ENCODE measurements around the gene RALY.

The RALY gene

DNA sequence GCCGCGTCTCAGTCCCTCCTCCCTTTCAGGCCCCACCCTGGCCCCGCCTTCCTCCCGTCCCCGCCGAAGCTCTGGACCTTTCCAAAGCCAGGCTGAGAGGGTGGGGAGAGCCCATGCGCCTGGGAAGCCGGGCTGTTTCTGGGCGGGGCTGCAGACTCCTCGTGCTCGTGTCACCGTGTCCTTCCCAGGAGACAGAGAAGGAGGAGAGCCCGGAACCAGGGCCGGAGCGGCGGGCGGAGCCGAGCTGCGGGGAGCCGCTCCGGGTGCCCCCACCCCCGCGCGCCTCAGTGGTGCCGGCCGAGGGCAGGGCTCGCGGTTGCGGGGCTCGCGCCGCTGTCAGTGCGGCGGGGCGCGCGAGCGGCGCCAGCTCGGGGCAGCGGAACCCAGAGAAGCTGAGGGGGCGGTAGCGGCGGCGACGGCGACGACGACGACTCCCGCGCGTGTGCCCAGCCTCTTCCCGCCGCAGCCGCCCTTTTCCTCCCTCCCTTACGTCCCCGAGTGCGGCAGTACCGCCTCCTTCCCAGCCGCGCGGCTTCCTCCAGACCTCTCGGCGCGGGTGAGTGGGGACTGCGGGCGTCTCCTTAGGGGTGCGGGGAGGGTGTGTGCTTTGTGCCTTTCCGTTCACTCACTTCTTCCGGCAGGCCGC is at the start of gene RALY:
TSS of gene RALY (plus strand) at position 336 of the 646 bp plus-strand sequence. CDS start 78,164 bp downstream, outside the sequence.
- ATAC-seq (replicated peaks) (peak; percentile 70 to 76), DNase-seq (peak; percentile 69)
- H3K36me3 Mint-ChIP-seq, result peaks cover 22 to 25% of the 10 kb centered on the region in 2 donors
- H3K27me3 Mint-ChIP-seq, result no peaks in the 10 kb centered on the region
- peaks cover 40 to 70% of the 10 kb centered on the region in 2 donors for H3K4me1 Mint-ChIP-seq
- peaks cover 0 to 2% of the 10 kb centered on the region in 2 donors for H3K9me3 Mint-ChIP-seq
- H3K27ac Mint-ChIP-seq, result peak within 1 kb of the TSS; percentile 99
- peak within 1 kb of the TSS; percentile 85 to 94 for H3K4me3 Mint-ChIP-seq

DNA sequence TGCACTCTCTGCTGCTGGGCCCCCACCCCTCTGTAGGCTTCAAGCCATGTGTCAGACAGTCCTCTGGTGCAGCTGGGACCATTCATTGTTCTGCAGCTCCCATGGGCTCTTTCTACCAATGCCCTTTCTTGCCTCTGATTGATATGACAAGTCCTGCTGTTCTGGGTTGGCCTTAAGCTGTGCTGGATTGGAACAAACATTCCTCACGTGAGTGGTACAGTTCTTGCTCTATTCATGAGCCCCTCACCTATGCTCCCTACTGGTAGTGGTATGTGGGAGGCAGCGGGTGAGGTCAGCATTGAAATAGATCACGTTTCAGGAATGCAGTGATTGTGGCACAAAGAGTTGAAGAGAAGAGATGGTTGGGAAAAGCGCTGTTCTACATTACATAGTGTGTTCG is 48.8 kb upstream of the RALY start:
- Mint-ChIP-seq H3K4me3 (no peak overlapping the region), H3K27me3 (peaks cover 0 to 6% of the 10 kb centered on the region in 2 donors), H3K36me3 (peaks cover 4 to 5% of the 10 kb centered on the region in 2 donors), H3K4me1 (peaks cover 0 to 6% of the 10 kb centered on the region in 2 donors), H3K27ac (no peak overlapping the region), H3K9me3 (peaks cover 7 to 12% of the 10 kb centered on the region in 2 donors)
- no peak for ATAC-seq (replicated peaks)
- no peak for DNase-seq

DNA sequence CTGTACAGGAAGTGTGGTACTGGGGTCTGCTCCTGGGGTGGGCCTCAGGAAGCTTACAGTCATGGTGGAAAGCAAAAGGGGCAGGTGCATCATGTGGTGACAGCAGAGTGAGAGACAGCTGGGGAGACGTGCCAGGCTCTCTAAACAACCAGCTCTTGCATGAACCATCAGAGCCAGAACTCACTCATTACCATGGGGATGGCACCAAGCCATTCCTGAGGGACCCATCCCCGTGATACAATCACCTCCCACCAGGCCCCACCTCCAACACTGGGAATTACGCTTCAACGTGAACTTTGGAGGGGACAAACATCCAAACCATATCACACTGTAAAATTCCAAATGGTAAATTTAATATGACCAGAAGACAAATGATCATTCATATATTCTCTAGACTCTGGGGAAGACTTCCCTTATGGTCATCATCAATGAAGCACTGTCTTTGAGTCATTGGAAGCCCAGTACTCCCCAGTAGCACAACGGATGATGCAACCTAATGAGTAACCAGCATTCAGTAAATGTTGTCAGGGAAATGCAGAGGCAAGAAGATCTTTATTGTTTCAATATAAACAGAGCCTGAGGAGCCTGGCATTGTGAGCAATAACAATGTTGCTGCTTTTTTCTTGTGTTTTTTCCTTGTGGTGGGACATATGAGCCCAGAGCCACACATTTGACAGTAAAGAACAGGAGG is 48.2 kb upstream of the RALY start:
- Mint-ChIP-seq H3K9me3 (peaks cover 7 to 12% of the 10 kb centered on the region in 2 donors), H3K27me3 (peaks cover 2 to 6% of the 10 kb centered on the region in 2 donors), H3K4me1 (peaks cover 0 to 6% of the 10 kb centered on the region in 2 donors), H3K4me3 (no peak overlapping the region), H3K27ac (no peak overlapping the region), H3K36me3 (peaks cover 4 to 5% of the 10 kb centered on the region in 2 donors)
- DNase-seq (no peak), ATAC-seq (replicated peaks) (no peak)

DNA sequence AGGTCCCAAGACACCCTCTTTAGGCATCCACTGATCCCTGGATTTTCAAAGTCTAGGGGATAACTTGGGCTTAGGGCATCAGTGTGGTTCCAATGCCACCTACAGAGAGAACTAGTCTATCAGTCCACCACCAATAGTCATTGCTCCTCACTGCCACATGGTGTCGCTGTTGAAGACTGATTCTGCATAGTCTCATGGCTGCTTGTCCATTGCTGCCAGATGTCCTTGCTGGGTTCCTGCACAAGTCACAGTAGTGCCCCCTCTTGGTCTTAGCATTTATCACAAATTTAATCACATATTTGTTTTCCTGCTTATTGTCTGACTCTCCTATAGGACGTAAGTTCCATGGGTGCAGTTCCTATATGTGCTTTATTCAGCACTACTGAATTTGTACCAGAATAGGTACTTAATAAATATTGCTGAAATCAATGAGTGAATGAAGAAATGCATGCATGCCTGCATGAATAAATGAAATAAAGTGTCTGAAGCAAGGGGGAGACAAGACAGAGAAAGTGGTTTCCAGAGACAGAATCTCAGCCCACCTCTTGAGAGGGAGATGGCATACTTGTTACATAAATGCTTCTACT is 45.9 kb upstream of the RALY start:
- DNase-seq, result peak; percentile 23
- Mint-ChIP-seq H3K27me3 (peaks cover 11 to 18% of the 10 kb centered on the region in 2 donors), H3K27ac (no peak overlapping the region), H3K4me1 (peaks cover 0 to 6% of the 10 kb centered on the region in 2 donors), H3K4me3 (no peak overlapping the region), H3K9me3 (peaks cover 10 to 19% of the 10 kb centered on the region in 2 donors), H3K36me3 (peaks cover 8 to 9% of the 10 kb centered on the region in 2 donors)
- peak; percentile 55 to 73 for ATAC-seq (replicated peaks)

DNA sequence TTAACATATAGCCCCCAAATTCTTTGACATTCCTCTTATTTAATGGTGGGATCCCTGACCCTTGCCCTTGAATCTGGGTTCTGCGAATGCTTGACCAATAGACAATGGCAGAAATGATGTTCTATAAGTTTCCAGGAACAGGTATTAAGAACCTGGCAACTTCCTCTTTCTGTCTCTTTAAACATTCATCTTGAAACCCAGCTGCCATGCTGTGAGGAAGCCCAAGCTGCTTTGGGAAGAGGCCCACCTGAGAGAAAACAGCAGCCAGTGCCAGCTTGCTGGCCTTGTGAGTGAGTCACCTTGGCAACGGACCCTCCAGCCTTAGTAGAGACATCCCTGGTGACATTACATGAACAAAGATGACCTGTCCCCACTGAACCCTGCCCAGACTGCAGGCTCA is 45.2 kb upstream of the RALY start:
- H3K4me3 Mint-ChIP-seq, result no peak overlapping the region
- peaks cover 0 to 6% of the 10 kb centered on the region in 2 donors for H3K4me1 Mint-ChIP-seq

DNA sequence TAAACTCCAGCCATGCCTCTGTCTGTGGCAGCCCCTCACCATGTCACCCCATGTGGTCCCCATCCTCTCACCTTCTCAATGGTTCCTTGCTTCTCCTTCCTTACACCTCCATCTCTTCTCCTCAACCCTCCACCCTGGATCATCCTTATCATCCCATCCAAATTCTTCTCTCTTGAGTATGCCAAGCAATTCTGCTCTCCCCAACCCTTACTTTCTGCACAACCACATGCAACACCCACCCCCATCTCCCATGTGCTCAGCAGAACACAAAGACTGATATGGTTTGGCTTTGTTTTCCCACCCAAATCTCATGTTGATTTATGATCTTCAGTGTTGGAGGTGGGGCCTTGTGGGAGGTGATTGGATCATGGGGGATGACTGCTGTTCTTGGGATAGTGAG is 42.5 kb upstream of the RALY start:
- ATAC-seq (replicated peaks) (no peak), DNase-seq (no peak)
- H3K4me3 Mint-ChIP-seq, result no peak overlapping the region
- no peak overlapping the region for H3K27ac Mint-ChIP-seq
- peaks cover 0 to 6% of the 10 kb centered on the region in 2 donors for H3K4me1 Mint-ChIP-seq
- H3K27me3 Mint-ChIP-seq, result peaks cover 18 to 24% of the 10 kb centered on the region in 2 donors
- H3K9me3 Mint-ChIP-seq, result peaks cover 10 to 19% of the 10 kb centered on the region in 2 donors
- H3K36me3 Mint-ChIP-seq, result peaks cover 8 to 9% of the 10 kb centered on the region in 2 donors

More for the DNA sequence above, 45.2 kb upstream of the RALY start:
- no peak overlapping the region for H3K27ac Mint-ChIP-seq
- peaks cover 17 to 24% of the 10 kb centered on the region in 2 donors for H3K27me3 Mint-ChIP-seq
- peaks cover 10 to 19% of the 10 kb centered on the region in 2 donors for H3K9me3 Mint-ChIP-seq
- peaks cover 8 to 9% of the 10 kb centered on the region in 2 donors for H3K36me3 Mint-ChIP-seq
- DNase-seq, result peak; percentile 40
- peak; percentile 70 to 79 for ATAC-seq (replicated peaks)

DNA sequence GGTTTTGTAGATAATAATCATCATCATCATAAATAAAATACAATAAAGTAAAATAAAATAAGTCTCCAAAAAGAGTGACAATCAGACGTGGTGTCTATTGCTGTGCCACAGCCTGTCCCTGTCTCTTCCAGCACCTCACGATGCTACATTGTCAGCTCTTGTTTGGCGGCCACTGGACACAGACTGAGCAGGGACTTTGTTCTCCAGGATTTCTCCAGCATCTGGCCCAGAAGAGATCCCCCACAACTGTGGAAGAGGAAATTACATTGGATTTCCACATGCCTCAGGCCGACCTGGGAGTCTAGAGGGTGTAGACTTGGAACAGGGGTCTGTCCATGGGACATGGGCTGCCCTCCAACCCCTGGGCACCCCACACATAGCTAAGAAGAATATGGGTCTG is 39.2 kb upstream of the RALY start:
- Mint-ChIP-seq H3K9me3 (peaks cover 3 to 10% of the 10 kb centered on the region in 2 donors), H3K36me3 (peaks cover 3 to 5% of the 10 kb centered on the region in 2 donors), H3K27me3 (peaks cover 12 to 24% of the 10 kb centered on the region in 2 donors), H3K27ac (no peak overlapping the region), H3K4me3 (no peak overlapping the region), H3K4me1 (no peaks in the 10 kb centered on the region)
- no peak for ATAC-seq (replicated peaks)
- DNase-seq, result no peak

DNA sequence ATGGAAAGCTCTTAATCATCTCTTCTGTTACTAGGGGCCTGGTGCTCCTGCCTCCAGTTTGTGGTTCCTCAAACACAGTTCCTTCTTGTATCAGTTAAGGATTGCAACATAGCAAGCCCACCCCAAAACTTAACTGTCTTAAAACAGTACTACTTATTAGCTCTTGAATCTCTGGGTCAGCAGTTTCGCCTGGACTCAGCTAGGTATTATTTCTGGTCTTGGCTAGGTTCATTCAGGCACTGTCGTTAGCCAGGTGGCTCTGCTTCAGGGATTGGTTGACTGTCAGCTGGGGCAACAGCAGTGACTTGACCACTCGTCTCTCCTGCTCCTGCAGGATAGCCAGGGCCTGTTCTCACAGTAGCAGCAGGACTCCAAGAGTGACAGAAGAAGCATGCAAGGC is 30.0 kb upstream of the RALY start:
- H3K27me3 Mint-ChIP-seq, result peaks cover 4 to 5% of the 10 kb centered on the region in 2 donors
- H3K4me3 Mint-ChIP-seq, result no peak overlapping the region
- no peaks in the 10 kb centered on the region for H3K9me3 Mint-ChIP-seq
- ATAC-seq (replicated peaks) (no peak), DNase-seq (no peak)
- no peak overlapping the region for H3K27ac Mint-ChIP-seq
- H3K36me3 Mint-ChIP-seq, result no peaks in the 10 kb centered on the region
- no peaks in the 10 kb centered on the region for H3K4me1 Mint-ChIP-seq

DNA sequence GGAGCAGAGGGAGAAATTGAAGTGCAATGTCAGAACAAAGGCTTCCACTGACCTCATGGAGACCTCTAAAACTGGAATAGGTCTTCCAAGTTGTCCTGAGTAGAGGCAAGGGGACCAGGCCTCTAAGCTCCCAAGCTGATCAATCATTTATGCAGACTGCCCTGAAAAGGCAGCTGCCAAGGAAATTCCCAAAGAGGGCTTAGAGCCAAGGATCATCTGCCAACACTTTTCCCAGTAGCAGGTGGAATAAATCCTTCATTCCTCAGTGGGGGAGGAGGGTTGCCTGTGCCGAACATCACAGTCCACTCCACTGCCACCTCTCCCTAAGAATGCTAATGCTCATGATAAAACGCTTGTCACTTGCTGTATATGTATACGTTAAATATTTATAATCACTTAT is 29.3 kb upstream of the RALY start:
- ATAC-seq (replicated peaks) (no peak), DNase-seq (no peak)
- Mint-ChIP-seq H3K27ac (no peak overlapping the region), H3K4me1 (no peaks in the 10 kb centered on the region), H3K27me3 (peaks cover 4 to 5% of the 10 kb centered on the region in 2 donors), H3K4me3 (no peak overlapping the region), H3K36me3 (no peaks in the 10 kb centered on the region), H3K9me3 (no peaks in the 10 kb centered on the region)

DNA sequence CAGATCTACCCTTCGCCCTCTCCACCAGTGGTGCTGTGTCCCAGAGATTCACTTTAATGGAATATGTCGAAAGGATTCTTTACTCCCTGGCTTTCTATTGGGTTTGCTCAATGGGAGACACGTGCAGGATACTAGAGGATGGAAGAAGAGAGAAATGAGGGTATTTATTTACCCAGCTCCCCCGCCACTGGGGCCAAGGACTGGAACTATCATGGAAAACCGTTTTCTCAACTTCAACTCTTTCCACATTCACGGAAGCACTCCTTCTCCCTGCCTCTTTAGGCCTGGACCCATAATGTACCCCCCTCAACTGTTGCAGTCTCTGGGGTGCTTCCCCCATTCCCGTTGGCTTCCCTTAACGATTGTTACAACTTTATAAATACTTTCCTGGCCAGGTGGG is 26.6 kb upstream of the RALY start:
- Mint-ChIP-seq H3K27me3 (peaks cover 4 to 5% of the 10 kb centered on the region in 2 donors), H3K9me3 (no peaks in the 10 kb centered on the region), H3K27ac (no peak overlapping the region), H3K4me3 (no peak overlapping the region), H3K4me1 (no peaks in the 10 kb centered on the region), H3K36me3 (no peaks in the 10 kb centered on the region)
- ATAC-seq (replicated peaks) (no peak), DNase-seq (no peak)

DNA sequence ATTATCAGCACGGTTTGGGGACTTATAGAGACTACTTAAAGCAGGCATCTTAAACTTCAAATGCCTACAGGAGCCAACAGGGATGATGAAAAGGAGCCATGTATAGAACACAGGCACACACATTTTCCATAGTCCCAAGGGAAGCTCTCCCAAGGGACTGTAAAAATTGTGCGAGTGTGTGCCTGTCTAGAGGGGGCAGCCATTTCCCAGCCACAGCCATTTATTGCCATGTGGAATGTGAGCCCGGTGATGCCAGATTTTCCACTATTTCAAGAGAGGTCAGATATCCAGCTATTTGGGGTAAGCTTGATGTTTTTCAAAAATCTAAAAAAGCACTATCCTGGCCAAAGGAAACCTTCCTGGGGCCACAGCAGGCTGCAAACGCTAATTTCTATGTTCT is 24.1 kb upstream of the RALY start:
- no peak for DNase-seq
- H3K36me3 Mint-ChIP-seq, result no peaks in the 10 kb centered on the region
- H3K27ac Mint-ChIP-seq, result peak overlapping the region; percentile 31
- ATAC-seq (replicated peaks), result no peak
- no peaks in the 10 kb centered on the region for H3K9me3 Mint-ChIP-seq
- no peaks in the 10 kb centered on the region for H3K4me1 Mint-ChIP-seq
- no peak overlapping the region for H3K4me3 Mint-ChIP-seq
- peaks cover 4 to 5% of the 10 kb centered on the region in 2 donors for H3K27me3 Mint-ChIP-seq

DNA sequence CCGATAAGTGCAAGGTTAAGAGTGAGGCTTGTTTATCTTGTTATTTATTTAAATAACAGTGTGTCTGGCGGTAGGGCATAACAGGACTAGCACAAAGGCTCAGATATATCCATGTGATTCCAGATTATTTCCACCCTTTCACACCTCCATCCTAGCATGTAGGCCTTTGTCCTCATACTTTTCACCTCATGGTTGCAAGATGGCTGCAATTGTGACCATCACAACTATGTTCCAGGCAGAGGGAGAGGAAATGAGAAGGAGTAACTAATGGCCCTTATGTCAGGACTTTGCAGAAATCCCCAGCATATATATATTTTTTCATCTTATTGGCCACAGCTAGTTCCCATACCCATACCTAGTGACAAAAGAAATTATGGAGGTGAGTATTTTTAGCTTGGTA is 23.5 kb upstream of the RALY start:
- ATAC-seq (replicated peaks) (no peak), DNase-seq (no peak)
- H3K36me3 Mint-ChIP-seq, result no peaks in the 10 kb centered on the region
- H3K4me1 Mint-ChIP-seq, result no peaks in the 10 kb centered on the region
- peaks cover 2 to 4% of the 10 kb centered on the region in 2 donors for H3K27me3 Mint-ChIP-seq
- H3K4me3 Mint-ChIP-seq, result no peak overlapping the region
- H3K9me3 Mint-ChIP-seq, result no peaks in the 10 kb centered on the region
- H3K27ac Mint-ChIP-seq, result no peak overlapping the region

DNA sequence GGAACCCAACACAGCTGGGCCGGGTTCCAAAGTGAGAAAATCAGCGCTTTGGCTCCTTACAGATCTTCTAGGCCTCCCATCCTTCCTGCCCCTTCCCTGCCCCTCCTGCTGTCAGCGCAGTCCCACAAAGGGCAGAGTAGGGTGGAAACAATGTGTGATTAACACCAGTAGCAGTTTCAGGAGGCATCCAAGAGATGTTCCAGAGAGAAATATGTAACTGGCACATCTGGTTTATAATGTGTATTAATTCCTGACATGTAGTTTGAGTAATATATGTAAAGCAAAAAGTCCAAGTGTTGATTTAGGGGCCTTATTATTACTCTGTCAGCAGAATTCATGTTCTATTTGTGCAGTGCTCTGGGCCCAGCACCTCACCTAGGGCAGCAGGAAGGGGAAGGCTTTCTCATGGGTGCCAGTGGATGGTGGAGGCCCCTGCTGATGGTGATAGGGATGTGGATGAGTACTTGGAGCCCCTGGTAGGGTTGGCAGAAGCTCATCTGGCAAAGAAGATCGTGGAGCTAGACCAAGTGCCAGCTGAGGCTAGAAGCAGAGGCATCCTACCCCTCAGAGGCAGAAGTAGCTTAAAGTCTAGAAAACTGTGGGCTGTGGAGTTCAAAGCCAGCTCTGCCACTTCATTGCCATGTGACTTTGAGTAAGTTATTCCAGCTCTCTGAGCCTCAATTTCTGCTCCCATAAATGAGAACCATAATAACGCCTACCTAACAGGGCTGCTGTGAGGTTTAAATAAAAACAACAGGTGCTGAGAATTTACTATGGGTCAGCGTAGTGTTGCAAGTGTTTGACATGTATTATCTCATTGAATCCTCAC is 22.4 kb upstream of the RALY start:
- no peaks in the 10 kb centered on the region for H3K9me3 Mint-ChIP-seq
- H3K4me1 Mint-ChIP-seq, result peaks cover 0 to 3% of the 10 kb centered on the region in 2 donors
- no peak overlapping the region for H3K27ac Mint-ChIP-seq
- no peaks in the 10 kb centered on the region for H3K36me3 Mint-ChIP-seq
- no peak overlapping the region for H3K4me3 Mint-ChIP-seq
- DNase-seq, result no peak
- no peak for ATAC-seq (replicated peaks)
- no peaks in the 10 kb centered on the region for H3K27me3 Mint-ChIP-seq

DNA sequence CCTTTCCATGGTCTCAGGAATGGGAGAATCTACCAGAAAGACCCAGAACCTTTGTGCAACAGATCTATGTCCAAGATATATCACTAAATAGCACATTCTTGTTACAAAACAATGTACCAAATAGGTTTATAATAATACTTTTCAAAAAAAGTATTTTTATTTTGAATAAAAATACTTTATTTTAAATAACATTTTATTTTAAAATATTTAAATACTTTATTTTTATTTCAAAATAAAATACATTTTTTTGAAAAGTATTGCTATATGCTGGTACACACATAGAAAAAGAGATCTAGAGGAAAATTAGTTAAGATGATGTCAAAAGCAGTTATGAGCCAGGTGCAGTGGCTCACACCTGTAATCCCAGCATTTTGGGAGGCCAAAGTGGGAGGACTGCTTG is 16.8 kb upstream of the RALY start:
- Mint-ChIP-seq H3K4me1 (peaks cover 0 to 4% of the 10 kb centered on the region in 2 donors), H3K27me3 (peaks cover 6 to 13% of the 10 kb centered on the region in 2 donors), H3K9me3 (peaks cover 4 to 5% of the 10 kb centered on the region in 2 donors), H3K4me3 (no peak overlapping the region), H3K36me3 (no peaks in the 10 kb centered on the region), H3K27ac (no peak overlapping the region)
- ATAC-seq (replicated peaks), result no peak
- no peak for DNase-seq

All from stimulated activated naive B cell treated with anti-CD40 and anti-IgM and Interleukin-4, amounts not matched to agents 10 μg/mL and 1 μg/mL and 100 μg/mL, for 72 hours (primary cell).